GM21737 (cell line): ENCODE measurements around the gene GFM1.
A peak's percentile ranks its signal among the peaks of the same experiment; 100 is the strongest.
"Not testable (repeated sequence)": the region's sequence is repeated elsewhere in the genome, so short reads cannot be mapped to it uniquely, and the experiment has no call there.

Experiments
- ATAC-seq: cut with Tn5 transposase; IDR thresholded peaks from one replicate; pipeline ENCODE4 v1.9.1; 2021; ENCODE audit warnings: mild to moderate bottlenecking, moderate library complexity; ENCODE audit not compliant: unreplicated experiment

Gene GFM1

DNA sequence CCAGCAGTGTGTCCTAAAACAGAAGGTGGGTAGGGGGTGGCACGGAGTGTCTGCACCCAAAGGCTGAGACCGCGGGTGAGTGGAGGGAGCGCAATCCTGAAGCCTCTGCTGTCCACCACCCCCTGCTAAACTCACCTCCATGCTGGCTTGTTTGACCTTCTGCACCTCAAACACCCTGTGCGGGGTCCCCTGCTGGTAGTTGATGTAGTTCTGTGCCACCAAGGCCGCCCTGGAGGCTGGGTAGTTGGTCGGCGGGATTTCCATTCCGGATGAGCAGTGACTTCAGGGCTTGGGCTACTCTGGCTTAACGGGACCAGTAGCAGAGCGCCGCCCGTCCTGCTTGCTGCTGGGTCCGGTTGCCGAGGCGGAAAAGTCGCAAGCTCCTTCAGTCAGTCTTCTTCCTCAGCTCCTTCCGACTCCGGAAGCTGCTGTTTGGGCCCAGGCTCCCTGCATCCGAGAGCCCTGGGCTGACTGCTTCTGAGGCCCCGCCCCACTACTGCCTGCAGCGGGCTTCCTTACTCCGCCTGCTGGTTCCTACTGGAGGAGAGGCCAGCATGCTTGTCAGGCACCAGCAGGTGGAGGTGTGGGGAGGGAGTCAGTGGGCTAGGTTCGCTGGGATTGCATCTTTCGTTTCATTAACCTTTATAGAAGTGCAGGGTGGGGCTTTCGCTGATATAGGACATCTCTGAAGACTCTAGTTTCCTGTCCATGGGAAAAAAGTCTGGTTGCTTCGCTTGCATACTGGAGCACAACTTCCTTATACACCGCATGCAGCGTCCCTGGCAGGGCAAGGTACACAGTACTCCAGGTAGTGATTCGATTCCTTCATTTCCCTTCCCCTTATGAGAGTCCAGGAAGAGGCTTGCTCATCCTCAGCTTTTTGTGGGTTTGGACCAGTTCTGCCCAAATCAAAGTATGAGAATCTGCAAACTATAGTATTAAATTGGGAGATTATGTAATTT lies 28.2 kb downstream of the GFM1 start, which contains the start of gene LXN:
Gene LXN (minus strand): TSS at position 434 of the 962 bp plus-strand sequence. CDS start 170 bp downstream, at position 264.
- peak; percentile 100 for ATAC-seq

GRCh38 chr3:158678687-158679086 lies 34.4 kb downstream of the GFM1 start:
- ATAC-seq: no peak

GRCh38 chr3:158679547-158680000 lies 35.2 kb downstream of the GFM1 start:
- ATAC-seq: no peak

GRCh38 chr3:158680861-158681260 lies 36.5 kb downstream of the GFM1 start:
- no peak for ATAC-seq

DNA sequence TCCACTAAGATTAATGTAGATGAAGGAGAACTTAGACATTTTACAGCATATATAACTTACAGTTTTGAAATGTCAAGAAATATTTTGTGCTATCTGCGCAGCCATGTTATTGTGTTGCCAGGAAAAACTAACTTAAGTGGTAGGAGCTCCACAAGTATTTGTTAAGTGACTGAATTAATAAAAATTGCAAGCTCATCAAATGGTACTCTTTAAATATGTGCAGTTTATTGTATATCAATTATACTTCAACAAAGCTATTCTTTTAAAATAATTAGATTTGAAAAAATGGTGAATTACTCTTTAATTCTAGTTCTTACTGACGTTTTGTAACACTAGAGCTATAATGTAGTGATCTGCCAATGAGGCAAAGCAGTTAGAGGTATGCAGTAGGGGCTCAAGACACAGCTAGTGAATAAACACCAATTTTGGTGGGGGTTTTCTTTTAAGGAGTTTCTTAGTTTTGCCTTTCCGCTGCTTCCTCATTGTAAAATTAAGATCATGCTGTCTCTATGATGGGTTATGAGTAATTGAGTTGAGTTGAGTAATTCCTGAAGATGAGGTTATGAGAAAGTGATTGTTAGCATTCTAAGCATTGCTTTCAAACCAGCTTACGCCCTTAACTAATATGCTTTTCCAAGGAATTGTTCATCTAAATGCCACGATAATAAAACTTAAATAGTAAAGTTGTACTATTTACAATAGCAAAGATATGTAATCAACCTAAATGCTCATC lies 39.1 kb downstream of the GFM1 start:
- ATAC-seq: no peak

DNA sequence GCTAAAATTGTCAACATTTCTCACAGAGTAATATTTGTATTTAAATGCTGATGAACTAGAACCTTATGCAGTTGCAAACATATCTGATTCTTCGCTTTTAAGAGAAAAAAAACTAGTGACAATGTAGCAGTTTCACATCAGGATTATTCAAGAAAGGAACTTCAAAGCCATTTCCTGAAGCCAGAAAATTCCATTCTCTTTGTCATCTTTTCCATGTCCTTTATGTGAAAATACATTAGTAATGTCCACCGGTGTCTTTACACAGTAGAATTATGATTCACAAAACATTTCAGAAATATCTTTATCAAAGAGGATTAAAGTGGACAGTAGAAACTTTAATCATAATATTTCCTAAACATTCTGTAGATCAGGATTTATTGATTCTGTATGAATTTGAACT lies 40.8 kb downstream of the GFM1 start:
- ATAC-seq: no peak

GRCh38 chr3:158693866-158694456 lies 49.6 kb downstream of the GFM1 start:
- not testable (repeated sequence) for ATAC-seq

DNA sequence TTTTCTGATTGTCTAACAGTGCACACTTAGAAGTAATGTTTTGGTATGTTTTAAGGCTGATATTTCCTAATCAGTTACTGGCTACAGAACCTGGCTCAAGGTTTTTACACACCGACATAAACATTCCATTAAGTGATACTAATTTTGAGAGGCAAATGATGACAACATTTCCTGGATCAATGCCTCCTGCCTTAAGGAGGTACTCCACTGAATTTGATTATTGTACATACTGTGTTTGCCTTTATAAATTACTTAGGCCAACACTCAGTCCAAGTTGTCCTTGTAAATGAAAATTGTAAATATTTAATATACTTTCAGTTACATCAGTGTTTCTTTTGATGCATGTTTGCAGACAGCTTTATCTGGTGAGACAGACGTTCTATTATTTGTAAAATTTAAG lies 52.3 kb downstream of the GFM1 start:
- no peak for ATAC-seq

GRCh38 chr3:158700559-158700958 lies 56.2 kb downstream of the GFM1 start:
- ATAC-seq: no peak

GRCh38 chr3:158701420-158702065 lies 57.2 kb downstream of the GFM1 start:
- ATAC-seq: no peak

DNA sequence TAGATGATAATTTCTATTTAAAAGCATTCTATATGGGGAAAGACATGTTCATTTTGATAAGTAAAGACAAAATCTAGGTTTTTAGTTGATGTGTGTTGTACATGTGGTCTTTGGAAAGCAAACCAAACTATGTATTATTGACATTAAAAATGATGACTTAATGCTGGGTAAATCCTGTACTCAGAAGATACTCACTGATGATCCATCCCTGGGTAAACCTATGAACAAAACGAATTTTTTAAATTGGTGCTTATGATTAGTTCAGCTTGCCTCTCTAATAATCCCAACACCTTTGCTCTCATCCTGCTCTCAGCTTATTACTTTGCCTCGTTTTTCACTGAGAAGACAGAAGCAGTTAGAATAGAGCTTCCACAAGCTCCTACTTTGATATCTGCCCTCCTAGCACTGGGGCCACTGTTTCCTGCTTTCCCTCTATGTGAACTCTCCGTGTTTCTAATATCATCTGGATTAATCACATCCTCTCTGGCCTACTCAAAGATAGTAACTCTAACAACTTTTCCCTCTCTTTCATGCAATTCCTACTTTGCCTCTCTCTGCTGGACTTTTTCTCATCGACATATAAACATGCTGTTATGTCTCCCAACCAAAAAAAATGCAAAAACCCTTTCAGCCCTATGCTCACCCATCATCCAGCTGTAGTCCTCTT lies 58.6 kb downstream of the GFM1 start:
- ATAC-seq: no peak

- no peak for ATAC-seq
These were observed 59.2 kb downstream of the GFM1 start for GRCh38 chr3:158703566-158703965.

DNA sequence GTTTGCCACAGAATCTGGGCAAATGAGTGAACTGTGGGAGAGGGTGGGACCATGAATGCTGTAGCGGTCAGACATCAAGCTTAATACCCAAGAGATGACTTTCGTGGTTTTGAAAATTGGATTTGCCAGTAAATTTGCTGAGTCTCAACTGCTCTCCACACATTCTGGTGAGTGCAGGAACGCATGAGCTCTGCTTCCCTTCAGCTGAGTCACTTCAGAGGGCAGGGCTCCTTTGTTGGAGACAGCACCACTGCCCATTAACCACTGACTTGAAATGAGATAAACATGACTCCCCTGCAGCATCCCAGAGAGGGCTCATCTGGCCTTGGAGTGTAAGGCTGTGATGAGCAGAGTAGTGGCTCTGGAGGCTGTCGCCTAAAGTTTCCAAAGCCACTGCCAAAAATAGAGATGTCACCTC lies 65.3 kb downstream of the GFM1 start:
- no peak for ATAC-seq

GRCh38 chr3:158710601-158711000 lies 66.3 kb downstream of the GFM1 start:
- ATAC-seq: no peak

DNA sequence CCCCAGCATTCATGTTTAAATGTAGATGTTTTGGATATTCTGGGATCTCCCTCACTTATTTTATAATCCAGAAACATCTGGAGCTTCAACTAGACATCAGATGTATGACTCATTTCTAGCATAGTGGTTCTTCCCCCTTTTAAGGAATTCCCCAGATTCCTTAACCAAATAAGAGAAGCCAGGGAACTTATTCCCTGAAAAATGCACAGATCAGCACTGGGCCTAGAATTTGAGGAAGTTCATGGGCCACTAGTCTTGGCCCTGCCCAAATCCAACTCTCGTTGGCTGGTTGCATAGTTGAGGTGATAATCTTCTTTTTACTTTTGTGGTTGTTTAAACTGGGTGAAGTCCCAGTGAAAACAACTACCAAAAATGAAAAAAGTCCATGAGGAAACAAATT lies 67.6 kb downstream of the GFM1 start:
- ATAC-seq: no peak

DNA sequence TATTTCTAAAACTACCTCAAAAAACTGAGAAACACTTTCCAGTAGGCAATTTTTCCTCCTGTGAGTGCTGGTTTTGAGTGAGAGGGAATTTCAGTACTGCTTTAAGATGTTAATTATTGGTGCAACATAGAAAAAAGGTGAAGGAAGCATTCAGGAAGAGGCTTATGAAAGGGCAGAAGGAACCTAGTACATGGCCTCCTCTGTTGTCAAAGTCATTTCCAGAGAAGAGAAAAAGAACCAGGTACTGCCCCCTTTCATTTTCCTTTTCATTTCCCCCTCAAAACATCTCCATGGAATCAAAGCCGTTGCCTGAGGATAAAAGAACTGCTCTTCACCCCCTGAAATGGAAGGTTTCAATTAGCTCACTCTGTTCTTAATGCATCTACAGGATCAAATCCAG lies 68.1 kb downstream of the GFM1 start:
- no peak for ATAC-seq

GRCh38 chr3:158713094-158713499 lies 68.8 kb downstream of the GFM1 start:
- ATAC-seq: no peak

DNA sequence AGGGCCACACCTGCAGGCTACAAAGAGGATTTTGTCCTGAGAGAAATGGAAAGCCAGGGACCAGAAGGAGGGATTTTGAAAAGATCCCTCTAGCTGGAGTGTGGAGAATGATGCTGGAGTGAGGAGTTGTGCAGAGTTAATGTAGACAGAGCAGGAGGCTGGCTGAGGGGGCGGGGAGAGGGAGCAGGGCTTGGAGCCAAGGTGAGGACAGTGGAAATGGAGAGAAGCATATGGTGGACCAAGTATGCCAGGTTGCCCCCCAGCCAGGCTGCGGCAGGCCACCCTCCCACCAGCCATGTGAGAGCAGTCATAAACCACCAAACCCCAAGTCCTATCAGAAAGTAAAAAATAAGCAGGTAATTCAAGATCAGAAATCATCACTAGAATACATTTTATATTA lies 73.2 kb downstream of the GFM1 start:
- ATAC-seq: no peak

GRCh38 chr3:158718490-158719170 lies 74.3 kb downstream of the GFM1 start:
- no peak for ATAC-seq

- no peak for ATAC-seq
These were observed 77.8 kb downstream of the GFM1 start for GRCh38 chr3:158722108-158722507.
